Muscle of back (tissue), 11 donors: ENCODE data around the gene KRTAP5-6. TPM values are rescaled to one million over a fixed set of nuclear protein-coding genes. Genes with fewer than 3 reads are reported as not detected.
"Not testable (repeated sequence)": the region's sequence is repeated elsewhere in the genome, so short reads cannot be mapped to it uniquely, and the experiment has no call there.

ENCODE experiments used
- DNase-seq, 3 donors: peaks; one replicate each; pipeline versions ENCODE4 v3.0.0 to v3.0.0-alpha.2; 2013
- polyA plus RNA-seq, 10 donors: library from polyadenylated mRNA; unstranded; fragments of 120-200 nt; gene quantifications; one replicate each; pipeline ENCODE4 v1.2.1, GENCODE V29; 2013; ENCODE audit not compliant: insufficient read length in 10 of 10

The KRTAP5-6 gene
- polyA plus RNA-seq, 10 donors = 0.37 to 0.96 (median 0.61) TPM; not detected in 3

DNA sequence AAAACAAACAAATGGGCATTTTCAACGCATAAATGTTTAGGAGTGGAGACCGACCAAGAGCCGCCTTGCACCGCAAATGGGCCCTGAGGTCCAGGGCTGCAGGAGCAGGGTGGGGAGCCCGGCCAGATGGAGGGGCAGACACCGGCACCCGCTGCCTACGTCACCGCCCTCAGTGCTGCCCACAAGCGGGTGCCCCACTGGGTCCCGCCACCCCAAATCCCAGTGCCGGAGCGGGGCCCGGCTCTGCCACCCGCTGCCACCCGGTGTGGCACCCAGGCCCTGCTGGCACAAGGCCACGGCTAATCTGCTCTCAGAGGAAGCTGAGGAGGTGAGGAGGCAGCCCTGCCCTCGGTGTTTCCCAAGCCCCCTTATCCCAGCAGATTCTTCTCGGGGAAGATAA is 13.8 kb upstream of the KRTAP5-6 start:
- not testable (repeated sequence) for DNase-seq

DNA sequence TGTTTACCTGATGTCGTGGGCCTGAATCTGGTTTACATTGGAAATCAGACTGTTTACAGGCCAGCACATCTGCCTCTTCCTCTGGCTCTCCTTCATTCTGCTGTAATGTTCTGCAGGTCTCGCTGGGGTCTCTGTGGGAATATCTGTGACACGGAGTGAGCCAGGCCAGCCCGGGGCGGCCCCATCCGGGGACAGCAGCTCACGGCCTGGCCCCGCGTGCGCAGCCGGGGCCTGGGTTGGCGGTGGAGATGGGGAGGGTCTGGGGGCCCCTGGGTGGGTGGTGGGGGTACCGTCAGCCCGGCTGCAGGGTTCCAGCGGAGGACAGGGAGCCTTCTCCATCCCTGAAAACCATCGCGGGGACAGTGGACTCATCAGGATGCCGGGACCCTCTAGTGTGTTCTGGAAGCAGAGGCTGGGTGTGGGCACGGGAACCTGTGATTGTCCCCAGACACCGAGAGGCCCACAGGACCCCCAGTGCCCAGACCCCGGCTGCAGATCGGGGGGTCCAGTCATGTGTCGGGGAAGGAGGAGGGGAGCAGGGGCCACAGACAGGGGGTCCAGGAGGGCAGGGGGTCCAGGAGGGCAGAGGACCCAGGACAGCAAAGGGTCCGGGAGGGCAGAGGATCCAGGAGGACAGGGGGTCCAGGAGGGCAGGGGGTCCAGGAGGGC is 13.0 kb upstream of the KRTAP5-6 start:
- DNase-seq = not testable (repeated sequence)

DNA sequence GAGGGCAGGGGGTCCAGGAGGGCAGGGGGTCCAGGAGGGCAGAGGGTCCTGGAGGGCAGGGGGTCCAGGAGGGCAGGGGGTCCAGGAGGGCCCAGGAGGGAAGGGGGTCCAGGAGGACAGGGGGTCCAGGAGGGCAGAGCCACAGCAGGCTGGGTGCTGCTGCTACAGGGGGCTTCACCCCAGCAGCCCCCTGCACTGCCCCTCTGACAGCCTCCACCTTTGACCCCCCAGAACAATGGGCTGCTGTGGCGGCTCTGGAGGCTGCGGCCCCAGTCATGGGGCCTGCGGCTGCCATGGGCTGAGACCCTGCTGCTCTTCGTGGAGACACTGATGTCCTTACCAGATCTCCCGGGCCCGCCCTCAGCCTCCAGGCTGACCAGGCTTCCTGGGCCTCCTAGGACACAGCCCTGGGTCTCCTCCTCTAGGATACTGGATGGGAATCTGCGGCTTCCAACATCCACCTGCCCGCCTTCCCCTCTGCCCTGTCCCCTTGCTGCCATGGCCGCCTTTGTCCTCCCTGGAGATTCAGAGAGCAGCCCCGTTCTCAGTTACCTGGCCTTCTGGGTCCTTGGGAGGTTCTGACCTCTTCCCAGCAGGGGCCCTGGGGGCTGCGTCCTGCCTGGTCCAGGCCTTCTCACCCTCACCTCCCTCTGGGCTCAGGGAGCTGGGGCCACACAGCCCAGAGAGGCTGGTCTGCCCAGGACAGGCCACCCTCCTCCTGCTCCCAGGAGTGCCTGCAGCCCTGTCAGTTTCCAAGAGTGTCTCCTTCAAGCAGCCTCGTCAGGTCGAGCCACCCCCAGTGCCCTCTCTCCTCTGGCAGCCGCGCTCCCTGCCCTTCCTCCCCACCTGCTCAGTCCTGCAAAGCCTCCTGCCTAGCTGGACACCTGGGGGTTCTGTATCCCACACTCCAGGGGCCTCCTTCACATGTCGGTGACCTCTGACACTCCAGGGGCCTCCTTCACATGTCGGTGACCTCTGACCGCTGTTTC is 11.8 kb upstream of the KRTAP5-6 start:
- DNase-seq = not testable (repeated sequence)

DNA sequence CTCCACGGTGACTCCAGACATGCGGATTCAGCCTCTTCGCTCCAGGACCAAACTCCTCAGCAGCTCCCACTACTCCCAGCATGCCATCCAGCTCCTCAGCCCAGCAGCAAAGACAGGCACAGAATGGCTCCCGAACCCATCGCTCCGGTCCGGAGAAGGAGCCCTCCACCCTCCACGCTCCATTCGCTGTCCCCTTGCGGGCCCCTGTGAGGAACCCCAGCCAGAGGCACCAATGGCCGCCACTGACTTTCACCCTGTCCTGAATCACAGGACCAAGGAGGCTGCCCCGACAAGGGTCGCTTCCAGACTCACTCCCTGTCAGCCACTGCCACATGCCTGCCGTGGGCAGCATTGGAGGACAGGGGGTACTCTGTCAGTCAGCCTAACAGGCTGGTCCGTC is 10.8 kb upstream of the KRTAP5-6 start:
- not testable (repeated sequence) for DNase-seq

DNA sequence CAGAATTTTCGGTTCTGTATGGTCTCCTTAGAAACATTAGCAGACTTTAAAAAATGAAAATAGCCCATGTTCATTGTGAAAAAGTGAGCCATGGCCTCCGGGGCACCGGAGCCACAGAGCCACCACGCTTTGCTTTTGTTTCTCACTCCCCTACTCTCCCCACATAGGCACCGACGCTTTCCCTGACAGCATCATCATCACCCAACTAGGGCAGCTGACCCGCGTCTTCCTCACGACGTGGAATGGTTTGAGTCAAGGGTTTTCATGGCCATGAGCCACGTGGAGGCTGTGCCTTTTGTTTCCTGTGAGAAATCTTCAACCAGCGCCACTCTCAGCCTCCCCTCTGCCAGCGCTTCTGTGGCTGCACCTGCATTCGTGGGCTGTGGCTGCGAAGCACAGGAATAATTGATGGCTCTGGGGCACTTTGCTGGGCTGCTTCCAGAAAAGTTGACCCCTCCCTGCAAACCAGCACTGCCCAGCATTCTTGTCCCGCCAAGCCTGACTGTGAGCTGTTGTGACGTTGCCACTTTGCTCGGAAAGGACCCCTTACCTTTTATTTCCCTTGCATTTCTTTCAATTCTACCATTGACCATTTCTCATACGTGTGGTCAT is 8.6 kb upstream of the KRTAP5-6 start:
- not testable (repeated sequence) for DNase-seq

DNA sequence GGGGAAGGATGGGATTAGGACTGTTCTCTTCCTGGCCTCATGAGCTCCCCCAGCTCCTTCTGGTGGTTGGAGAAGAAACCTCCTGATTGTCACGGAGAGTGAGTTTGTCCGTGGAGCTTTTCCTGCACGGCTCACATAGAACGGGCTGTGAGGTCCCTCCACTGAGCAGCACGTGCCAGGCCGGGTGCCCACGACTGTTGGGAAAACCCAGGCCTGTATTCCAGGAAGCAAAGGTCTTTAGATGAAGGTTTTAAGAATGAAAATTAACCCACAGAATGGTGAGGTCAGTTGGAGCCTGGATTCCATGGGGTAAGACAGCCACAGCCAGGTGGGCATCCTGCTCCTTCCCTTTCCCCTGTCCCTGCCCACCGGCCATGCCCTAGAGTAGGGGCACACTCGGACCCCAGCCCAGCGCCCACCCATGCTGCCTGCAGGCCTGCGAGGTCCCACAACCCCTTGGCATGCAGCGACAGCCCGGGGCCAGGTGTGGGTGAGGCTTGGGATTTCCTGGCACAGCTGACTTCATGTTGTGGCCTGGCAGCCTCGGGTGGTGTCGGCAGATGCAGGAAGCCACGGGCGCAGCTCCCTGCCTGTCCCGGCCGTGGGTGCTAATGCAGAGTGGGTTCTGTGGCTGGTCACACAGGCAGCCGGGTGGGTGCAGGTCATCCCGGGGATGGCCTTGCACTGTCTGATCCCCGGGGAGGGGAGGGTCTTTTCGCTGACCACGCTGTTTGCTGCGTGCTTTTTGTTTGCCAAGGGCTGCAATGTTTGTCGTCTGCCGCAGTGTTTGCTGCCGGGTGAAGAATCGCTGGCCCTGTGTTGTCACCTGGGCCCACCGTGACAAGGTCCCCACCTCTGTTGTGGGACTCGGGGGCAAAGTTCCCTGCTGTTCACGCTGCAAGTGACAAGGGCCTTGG is 7.5 kb upstream of the KRTAP5-6 start:
- not testable (repeated sequence) for DNase-seq

DNA sequence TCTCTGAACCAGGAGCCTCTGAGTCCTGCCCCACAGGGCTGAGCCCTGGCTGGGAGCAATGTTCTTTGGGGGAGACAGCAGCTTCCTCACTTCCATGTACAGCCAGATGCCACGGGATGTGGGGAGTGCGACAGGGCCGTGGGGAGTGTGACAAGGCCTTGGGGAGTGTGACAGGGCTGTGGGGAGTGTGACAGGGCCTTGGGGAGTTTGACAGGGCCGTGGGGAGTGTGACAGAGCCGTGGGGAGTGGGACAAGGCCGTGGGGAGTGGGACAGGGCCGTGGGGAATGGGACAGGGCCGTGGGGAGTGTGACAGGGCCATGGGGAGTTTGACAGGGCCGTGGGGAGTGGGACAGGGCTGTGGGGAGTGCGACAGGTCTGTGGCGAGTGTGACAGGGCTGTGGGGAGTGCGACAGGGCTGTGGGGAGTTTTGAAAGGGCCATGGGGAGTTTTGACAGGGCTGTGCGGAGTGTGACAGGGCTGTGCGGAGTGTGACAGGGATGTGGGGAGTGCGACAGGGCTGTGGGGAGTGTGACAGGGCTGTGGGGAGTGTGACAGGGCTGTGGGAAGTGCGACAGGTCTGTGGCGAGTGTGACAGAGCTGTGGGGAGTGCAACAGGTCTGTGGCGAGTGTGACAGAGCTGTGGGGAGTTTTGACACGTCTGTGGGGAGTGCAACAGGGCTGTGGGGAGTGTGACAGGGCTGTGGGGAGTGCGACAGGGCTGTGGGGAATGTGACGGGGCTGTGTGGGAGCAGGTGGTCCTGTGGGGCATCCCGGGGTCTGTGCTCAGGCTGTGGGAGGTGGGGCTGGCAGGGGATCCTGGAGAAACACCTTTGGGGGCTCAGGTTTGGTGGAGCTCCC is 6.6 kb upstream of the KRTAP5-6 start:
- DNase-seq = no peak

DNA sequence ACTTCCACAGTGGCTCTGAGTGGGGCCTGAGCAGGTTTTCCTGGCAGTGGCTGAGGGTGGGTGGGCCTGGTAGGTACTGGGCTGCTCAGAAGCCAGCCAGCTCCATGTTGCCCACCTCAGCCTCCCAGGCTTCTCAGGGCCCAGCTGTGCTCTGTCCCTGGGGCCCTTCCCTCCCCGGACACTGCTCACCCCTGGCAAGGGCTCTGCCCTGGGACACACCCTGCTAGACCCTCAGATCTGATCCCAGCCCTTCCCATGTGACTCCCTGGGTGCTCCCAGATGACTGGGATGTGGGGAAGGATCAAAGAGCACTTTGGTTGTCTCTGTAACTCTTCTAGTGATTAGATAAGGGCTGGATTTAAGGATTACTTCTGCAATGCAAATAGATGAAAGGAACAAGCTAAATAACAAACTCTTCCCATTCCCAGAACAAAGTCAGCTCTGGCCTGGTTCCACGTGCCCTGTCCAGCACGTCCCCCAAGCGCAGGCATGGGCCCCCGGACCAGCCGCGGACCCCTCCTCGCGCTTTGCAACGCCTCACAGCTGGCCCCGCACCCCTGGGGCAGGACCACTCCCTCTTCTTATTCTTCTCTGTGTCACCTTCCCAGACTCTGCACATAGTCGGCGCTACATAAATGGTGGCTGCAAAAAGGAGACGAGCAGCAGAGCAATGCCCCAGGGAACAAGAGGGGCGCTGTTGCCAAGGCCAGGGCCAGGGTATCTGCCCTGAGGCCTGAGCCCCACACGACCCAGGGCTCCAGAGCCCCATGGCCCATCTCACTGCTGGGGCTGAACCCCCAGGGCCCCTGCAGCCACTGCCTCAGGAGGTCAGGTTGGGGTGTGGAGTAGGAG is 5.7 kb upstream of the KRTAP5-6 start:
- DNase-seq = no peak

DNA sequence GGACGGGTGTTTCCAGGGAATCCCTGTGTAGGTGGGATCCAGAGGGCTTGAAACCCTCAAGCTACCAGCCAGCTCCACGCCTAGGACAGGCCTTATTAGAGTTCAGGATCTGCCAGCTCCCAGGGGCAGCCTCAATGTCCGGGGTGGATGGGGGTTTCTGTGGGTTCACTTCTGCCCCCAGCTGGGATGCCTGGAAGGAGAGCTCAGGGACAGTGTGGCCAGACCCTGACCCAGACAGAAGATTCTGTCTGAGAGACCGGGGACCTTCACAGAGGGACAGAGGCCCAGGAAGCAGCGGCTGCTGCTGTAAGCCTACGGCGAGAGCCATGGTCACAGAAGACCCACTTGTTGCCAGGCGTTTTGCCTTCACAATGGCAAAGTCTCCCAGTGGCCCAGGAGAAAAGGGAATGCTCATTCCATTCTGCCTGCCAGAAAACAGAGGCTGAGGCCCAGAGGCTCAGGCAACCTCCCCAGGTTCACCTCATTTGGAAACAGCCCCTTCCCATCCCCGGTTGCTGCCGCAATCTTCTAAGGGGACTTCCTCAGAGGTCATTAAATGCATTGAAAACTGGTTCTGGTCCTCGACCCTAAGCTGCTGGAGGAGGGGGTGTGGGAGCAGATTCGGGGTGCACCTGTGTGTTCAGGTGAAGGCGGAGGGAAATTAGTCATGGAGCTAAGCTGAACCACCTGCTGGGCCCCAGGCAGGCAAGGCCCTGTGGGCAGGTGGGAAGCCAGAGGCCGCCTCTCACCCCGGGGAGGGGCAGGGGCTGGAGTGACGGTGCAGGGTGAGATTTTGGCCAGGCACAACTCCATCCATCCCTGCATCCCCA is 4.9 kb upstream of the KRTAP5-6 start:
- DNase-seq = no peak

DNA sequence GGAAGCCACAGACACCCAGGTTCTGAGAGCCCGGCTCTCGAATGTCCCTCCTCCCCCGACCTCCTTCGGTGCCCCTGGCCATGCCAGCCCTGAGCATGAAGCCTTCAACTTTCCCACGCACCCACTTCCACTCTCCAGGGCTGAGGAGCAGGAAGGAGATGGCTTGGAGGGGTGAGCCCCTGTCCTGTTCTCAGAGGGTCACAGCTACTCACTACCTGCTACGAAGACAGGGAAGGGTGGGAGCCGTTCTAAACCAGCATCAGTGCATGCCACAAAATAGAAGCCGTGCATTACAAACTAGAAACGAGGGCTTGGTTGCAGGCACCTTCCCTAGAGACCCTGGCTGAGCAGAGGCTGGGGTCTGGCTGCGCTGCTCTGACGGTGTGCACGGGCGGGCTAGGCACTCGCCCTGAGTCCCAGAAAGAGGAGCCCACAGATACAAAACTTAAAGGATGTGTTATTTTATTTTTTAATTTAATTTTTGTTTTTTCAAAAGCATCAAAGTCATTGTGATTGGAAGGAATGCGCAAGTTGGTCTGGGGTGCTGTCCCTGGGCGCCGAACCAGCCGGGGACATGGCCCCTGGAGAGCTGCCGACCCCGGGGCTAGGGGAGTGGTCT is 4.2 kb upstream of the KRTAP5-6 start:
- DNase-seq = no peak

DNA sequence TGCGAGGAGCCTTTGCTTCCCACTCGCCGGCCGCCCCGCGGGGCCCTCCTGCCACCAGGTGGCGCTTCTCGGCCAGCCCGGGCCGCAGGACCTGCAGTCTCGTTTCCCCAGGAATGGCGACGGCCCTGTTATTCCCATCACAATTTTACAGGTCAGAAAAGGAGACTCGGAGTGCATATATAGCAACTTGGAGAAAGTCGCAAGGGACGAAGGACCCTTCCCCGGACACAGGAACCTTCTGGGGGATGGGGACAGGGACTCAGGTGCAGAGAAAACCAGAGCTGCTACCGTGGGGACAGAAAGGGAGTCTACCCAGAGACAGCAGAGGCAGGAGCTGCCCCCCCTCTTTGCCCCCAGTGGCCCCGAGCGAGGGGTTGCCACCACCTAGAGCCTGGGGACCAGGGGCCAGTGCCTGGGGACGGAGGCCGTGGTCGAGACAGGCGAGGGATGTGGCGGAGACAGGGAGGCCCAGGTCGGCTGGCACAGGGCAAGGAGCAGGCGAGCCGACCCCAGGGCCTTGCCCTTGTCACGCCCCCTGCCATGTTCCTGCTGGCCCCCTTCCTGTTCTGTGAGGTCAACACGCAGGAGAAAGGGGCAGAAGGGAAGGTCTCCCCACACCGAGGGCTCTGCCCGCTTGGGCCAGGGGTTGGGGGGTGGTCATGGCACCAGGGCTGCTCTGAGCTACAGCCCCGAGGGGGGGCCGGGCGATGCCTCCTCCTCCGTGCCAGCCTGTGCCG is 3.5 kb upstream of the KRTAP5-6 start:
- DNase-seq = peak in 2 of 3 donors; percentile 74 to 90

DNA sequence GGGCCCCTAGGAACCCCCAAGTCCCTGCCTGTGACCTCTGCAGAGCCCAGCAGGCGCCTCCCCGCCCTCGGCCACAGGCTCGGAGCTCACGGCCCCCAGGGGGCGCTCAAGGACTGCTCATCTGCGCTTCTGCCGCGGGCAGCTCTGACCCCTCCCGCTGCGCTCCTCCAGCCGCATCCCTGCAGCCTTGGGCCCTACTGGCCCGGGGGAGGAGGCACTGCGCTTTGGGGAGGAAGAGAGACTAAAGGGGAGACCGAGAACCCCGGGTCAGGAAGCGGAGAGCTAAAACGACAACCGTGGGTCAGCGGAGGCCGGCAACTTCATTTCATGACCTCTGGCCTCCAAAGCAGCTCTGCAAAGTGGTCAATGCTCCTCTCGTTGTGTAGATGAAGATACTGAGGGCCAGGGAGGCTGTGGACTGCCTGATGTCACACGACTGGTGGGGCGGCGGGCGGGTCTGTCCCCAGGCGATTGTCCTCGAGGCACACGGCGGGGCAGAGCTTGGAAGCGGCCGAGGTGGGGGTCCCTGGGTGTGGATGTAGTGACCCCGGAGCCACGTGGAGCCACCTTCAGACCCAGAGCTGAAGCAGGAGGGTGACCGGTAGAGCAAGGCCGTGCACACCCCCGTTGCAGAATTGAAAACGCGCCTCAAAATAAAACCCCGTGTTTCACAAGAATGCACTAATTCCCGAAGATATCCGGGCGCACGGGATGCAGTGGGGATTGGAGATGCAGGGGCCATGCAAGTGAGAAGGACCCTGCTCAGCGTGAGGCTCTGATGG is 2.7 kb upstream of the KRTAP5-6 start:
- peak; percentile 68 to 93 (median 86) for DNase-seq

DNA sequence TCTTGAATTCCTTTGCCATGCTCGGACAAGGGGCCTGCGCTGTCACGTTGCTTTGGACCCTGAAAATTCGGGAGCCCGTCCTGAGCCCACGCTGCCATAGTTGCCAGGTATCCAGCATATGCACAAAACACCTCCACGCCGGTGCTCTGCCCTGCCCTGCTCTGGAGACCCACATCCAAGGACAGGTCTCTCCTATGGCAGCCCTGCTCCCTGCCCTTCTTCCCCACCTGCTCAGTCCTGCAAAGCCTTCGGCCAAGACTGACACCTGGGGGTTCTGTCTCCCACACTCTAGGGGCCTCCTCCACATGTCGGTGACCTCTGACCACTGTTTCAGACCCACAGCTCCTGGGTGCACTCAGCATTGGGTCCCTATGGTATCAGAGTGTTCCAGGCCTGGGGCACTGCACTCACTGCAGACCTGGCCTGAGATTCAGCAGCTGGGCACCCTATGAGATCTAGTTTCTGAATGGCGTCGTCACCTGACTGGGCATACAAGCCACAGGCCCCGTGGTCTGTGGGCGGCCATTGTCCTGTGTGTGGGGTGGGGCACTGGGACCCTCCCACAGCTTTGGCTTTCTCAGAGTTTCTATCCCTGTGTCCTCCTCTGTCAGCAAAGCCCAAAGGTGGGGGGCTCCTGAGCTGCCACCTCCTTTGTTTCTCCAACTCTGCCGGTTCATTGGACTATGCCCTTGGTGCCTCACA is 2.0 kb upstream of the KRTAP5-6 start:
- no peak for DNase-seq

DNA sequence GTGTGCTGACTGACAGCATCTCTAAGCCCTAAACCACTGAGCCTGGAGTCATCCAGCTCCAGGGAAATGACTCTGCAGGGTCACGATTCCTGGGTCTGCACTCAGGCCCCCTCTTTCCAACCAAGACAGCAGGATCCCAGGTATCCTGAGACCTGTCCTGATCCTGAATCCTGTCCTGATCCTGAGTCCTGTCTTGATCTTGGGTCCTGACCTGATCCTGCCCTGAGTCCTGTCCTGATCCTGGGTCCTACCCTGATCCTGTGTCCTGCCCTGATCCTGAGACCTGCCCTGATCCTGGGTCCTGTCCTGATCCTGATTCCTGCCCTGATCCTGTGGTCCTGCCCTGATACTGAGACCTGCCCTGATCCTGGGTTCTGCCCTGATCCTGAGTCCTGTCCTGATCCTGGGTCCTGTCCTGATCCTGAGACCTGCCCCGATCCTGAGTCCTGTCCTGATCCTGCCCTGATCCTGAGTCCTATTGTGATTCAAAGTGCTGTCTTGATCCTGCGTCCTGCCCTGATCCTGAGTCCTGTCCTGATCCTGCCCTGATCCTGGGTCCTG is 1.4 kb upstream of the KRTAP5-6 start:
- no peak for DNase-seq

DNA sequence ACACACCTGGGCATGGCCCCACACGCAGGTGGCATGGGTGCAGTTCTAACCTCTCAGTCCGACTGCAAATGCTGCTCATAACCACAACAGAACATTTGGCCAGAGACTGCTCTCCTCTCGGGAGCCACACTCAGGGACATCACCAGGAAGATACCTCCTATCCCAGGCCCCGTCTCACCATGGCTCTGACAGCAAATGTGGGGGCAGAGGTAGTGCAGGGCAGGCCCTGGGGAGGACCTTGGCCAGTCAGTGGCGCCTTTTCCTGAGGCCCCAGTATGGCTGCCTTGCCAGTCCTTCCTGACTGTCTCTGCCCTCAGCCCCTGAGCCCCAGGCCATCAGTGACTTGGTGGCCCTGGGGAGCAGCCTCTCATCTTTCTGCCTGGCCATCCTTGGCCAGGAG is 2.8 kb downstream of the KRTAP5-6 start:
- DNase-seq = no peak
